ENCODE data around the gene UQCRQ.
A peak's percentile ranks its signal among the peaks of the same experiment; 100 is the strongest.

UQCRQ gene

GRCh38 chr5:132883261-132883834, 16.9 kb downstream of the UQCRQ start:
- in situ Hi-C loops (cut with HindIII; ENCODE audit: low pct_unique_long_range_greater_than_20kb, low sequenced_read_pairs) = no loop called here
- peak in 1 of 2 experiments; percentile 82 for DNase-seq (ENCODE audit: low read depth in 1 of 2, low spot score in 1 of 2)

GRCh38 chr5:132884548-132884947, 18.1 kb downstream of the UQCRQ start:
- DNase-seq (ENCODE audit: low read depth in 1 of 2, low spot score in 1 of 2) = no peak
- in situ Hi-C loops (cut with HindIII; ENCODE audit: low pct_unique_long_range_greater_than_20kb, low sequenced_read_pairs) = no loop called here
- no peak for TF ChIP-seq JUND (IDR thresholded peaks at IDR 0.05; ENCODE audit: low read depth)

More at GRCh38 chr5:132883261-132883834, 16.9 kb downstream of the UQCRQ start:
- no peak for TF ChIP-seq JUND (IDR thresholded peaks at IDR 0.05; ENCODE audit: low read depth)

- DNase-seq (ENCODE audit: low read depth in 1 of 2, low spot score in 1 of 2) = no peak
- no peak for TF ChIP-seq JUND (IDR thresholded peaks at IDR 0.05; ENCODE audit: low read depth)
- in situ Hi-C loops (cut with HindIII; ENCODE audit: low pct_unique_long_range_greater_than_20kb, low sequenced_read_pairs) = no loop called here
Observed at GRCh38 chr5:132886064-132886823, 19.8 kb downstream of the UQCRQ start.

GRCh38 chr5:132887283-132887682, 20.8 kb downstream of the UQCRQ start:
- in situ Hi-C loops (cut with HindIII; ENCODE audit: low pct_unique_long_range_greater_than_20kb, low sequenced_read_pairs) = no loop called here
- no peak for TF ChIP-seq JUND (IDR thresholded peaks at IDR 0.05; ENCODE audit: low read depth)

GRCh38 chr5:132889501-132889900, 23.1 kb downstream of the UQCRQ start:
- in situ Hi-C loops (cut with HindIII; ENCODE audit: low pct_unique_long_range_greater_than_20kb, low sequenced_read_pairs) = no loop called here
- DNase-seq (ENCODE audit: low read depth in 1 of 2, low spot score in 1 of 2) = no peak
- no peak for TF ChIP-seq JUND (IDR thresholded peaks at IDR 0.05; ENCODE audit: low read depth)

More at GRCh38 chr5:132887283-132887682, 20.8 kb downstream of the UQCRQ start:
- no peak for DNase-seq (ENCODE audit: low read depth in 1 of 2, low spot score in 1 of 2)

GRCh38 chr5:132890817-132891216, 24.4 kb downstream of the UQCRQ start:
- no peak for TF ChIP-seq JUND (IDR thresholded peaks at IDR 0.05; ENCODE audit: low read depth)
- no peak for DNase-seq (ENCODE audit: low read depth in 1 of 2, low spot score in 1 of 2)
- in situ Hi-C loops (cut with HindIII; ENCODE audit: low pct_unique_long_range_greater_than_20kb, low sequenced_read_pairs) = no loop called here

DNA sequence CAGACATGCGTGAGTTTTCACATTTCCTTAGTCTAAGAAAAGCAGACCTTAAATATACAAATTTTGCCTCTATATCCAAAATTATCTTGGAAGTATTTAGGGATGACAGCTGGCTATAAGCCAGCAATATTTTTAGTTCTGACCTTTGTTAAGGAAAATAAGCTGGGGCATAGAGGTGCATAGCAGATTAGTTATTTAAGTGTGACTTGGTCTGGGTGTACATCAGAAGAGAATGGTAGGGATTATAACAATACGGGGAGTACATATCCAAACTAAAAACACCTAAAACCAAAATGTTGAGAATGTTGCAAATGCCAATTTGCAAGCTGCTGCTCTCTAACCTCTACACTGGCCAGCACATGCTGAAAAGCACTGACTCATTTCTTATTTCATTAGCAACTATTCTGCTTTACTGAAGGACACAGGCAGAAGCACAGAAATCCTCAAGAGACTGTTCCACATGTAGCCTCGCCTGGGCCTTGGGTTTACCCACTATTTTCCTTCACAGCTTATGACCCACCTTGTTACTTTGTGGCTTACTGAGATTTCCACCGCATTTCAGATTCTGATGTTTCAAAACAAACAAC, 29.4 kb downstream of the UQCRQ start:
- in situ Hi-C loops (cut with HindIII; ENCODE audit: low pct_unique_long_range_greater_than_20kb, low sequenced_read_pairs) = no loop called here
- no peak for TF ChIP-seq JUND (IDR thresholded peaks at IDR 0.05; ENCODE audit: low read depth)
- no peak for DNase-seq (ENCODE audit: low read depth in 1 of 2, low spot score in 1 of 2)

GRCh38 chr5:132896685-132897084, 30.2 kb downstream of the UQCRQ start:
- TF ChIP-seq JUND (IDR thresholded peaks at IDR 0.05; ENCODE audit: low read depth) = no peak
- DNase-seq (ENCODE audit: low read depth in 1 of 2, low spot score in 1 of 2) = no peak
- in situ Hi-C loops (cut with HindIII; ENCODE audit: low pct_unique_long_range_greater_than_20kb, low sequenced_read_pairs) = no loop called here

DNA sequence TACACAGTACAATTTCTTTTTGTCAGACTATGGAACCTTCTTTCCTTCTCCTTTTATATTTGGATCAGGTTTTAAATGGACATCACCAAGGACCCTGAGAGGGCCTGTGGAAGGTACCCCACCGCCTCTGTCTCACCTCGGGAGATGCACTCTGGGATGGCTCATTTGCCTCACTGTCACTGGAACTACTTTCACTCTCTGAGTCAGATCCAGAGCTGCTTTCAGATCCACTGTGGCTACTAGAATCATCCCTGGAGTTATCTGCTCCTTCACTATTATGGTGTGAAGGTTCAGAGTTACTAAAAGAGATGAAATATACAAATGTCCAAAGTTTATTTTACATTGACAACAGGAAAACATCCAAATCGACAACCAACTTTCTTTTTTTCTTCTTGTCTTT, 31.7 kb downstream of the UQCRQ start:
- DNase-seq (ENCODE audit: low read depth in 1 of 2, low spot score in 1 of 2) = no peak
- no peak for TF ChIP-seq JUND (IDR thresholded peaks at IDR 0.05; ENCODE audit: low read depth)
- in situ Hi-C loops (cut with HindIII; ENCODE audit: low pct_unique_long_range_greater_than_20kb, low sequenced_read_pairs) = no loop called here

DNA sequence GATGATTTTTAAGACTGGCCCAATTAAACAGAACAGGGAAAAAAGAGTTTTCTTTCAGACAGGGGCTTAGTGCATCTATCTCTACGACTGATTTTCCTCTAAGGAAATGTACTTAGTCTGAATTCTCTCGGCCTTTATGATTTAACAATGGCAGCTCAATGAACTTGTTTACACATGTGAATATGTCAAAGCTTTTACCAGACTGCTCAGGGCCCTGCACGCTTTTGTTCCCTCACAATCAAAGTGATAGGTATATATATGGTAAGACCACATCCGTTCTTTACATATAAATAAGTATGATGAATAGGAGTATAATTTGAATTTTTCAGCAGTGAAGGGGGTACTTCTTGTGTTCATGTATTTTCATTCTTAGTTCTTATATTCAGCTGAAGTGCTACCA, 34.6 kb downstream of the UQCRQ start:
- TF ChIP-seq JUND (IDR thresholded peaks at IDR 0.05; ENCODE audit: low read depth) = no peak
- in situ Hi-C loops (cut with HindIII; ENCODE audit: low pct_unique_long_range_greater_than_20kb, low sequenced_read_pairs) = no loop called here
- DNase-seq (ENCODE audit: low read depth in 1 of 2, low spot score in 1 of 2) = no peak

DNA sequence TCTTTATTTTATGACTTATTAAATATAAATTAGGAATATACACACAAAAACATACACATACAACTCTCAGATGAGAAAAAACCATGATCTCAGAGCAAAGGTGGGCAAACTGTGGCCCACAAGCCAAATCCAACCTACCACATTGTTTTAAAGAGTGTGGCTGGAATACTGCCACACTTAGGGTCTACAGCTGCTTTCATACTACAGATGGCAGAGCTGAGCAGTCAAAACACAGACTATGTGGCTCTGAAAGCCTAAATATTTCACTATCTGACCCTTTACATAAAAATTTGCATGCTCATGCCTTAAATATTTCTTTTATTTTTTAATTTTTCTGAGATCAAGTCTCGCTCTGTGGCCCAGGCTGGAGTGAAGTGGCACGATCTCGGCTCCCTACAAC, 35.3 kb downstream of the UQCRQ start:
- DNase-seq (ENCODE audit: low read depth in 1 of 2, low spot score in 1 of 2) = no peak
- in situ Hi-C loops (cut with HindIII; ENCODE audit: low pct_unique_long_range_greater_than_20kb, low sequenced_read_pairs) = no loop called here
- TF ChIP-seq JUND (IDR thresholded peaks at IDR 0.05; ENCODE audit: low read depth) = no peak

DNA sequence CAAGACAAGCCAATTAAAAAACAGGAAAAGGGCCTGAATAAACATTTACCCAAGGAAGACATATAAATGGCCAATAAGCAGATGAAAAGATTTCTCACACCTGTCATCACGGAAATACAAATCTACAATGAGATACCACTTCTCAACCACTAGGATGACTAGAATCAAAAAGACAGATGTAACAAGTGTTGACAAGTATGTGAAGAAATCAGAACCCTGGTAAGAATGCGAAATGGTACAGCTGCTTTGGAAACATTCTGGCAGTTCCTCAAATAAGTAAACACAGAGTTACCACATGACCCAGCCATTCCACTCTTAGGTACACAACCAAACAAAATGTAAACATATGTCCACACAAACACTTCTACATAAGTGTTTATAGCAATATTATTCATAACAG, 39.5 kb downstream of the UQCRQ start:
- TF ChIP-seq JUND (IDR thresholded peaks at IDR 0.05; ENCODE audit: low read depth) = no peak; the same call in 1 of the 2 replicates
- peak; percentile 7 to 88 for DNase-seq (ENCODE audit: low read depth in 1 of 2, low spot score in 1 of 2)
- in situ Hi-C loops (cut with HindIII; ENCODE audit: low pct_unique_long_range_greater_than_20kb, low sequenced_read_pairs) = no loop called here

DNA sequence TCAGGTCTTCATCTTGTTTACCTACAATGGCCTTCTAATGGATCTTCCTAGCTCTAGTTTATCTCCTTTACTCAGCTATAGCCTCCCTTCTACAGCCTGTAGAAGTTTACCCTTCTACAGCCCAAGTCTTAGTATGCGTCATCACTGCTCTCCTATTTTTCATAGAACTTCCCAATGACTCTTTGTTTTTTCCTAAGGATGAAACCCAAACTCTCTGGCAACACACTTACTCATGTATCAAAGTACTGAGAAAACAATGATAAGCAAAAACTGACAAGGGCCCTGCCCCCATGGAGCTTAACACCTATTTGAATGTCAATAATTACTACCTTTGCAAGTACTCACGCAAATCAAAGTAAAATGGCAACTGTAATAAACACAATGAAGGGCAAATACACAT, 40.7 kb downstream of the UQCRQ start:
- no peak for DNase-seq (ENCODE audit: low read depth in 1 of 2, low spot score in 1 of 2)
- in situ Hi-C loops (cut with HindIII; ENCODE audit: low pct_unique_long_range_greater_than_20kb, low sequenced_read_pairs) = no loop called here

More for the DNA sequence above, 40.7 kb downstream of the UQCRQ start:
- no peak for TF ChIP-seq JUND (IDR thresholded peaks at IDR 0.05; ENCODE audit: low read depth)
